NCI-H524 (cell line): ENCODE measurements around the gene ATP6V0D1.
"Not testable (repeated sequence)": the region's sequence is repeated elsewhere in the genome, so short reads cannot be mapped to it uniquely, and the experiment has no call there.

Experiments used
- DNase-seq, 2 experiments: peaks; one replicate each; lab custom pipeline; 2025; lab: John Stamatoyannopoulos, UW

The ATP6V0D1 gene

DNA sequence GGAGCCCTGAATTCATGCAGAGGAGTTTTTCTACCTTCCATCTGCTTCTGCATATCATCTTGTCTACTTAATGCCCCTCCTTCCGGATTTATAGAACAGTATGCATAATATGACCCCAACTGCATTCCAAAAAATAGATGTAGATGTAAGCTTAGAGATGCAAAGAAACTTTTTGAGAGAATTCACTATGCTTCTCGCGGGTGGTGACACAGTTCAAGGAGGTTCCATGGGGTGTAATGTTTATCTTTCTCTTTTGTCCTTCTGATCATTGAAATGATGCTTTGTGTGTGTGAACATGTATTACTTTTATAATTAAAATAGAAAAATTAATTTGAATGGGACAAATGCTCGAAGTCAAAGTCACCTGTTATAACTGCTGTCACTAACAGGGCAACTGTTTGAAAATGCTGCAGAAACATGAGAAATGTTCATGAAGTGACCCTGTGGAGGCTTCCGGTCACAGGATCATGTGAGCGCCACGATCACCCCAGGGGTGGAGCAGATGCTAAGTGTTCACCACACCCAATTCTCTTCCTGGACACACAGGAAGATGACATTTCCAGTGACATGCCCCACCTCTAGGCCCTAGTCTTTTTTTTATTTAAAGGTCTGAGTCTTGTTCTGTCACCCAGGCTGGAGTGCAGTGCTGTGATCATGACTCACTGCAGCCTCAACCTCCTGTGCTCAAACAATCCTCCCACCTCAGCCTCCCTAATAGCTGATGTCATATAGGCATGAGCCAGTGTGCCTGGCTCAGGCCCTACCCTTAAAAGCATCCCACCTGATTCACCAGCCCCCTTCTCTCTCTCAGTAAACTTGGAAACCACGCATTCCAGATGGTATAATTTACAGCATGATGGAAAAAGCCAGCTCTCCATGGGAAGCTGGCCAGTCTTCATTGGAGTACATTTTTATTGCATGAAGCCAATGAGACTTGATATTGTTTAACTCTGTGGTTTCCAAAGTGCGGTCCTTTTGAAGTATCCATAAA, 23.4 kb upstream of the ATP6V0D1 start:
- no peak for DNase-seq

DNA sequence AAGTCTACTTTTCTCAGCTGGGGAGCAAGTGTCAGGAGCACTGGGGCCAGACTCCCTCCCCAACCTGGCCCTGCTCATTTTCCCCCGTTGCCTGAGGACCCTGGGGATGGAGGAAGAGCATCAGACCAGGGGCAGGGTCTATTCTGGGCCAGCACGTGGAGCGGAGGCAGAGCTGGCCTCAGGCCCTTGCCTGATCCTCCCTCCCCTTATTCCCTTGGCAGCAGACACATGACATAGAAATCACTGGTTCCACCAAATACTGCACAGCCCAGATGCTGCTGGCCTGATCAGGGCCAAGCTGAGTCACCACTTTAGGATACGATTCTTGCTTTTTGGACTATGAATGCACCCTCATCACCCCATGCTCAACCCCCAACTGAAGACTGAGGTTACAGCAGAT, 18.1 kb upstream of the ATP6V0D1 start:
- no peak for DNase-seq

DNA sequence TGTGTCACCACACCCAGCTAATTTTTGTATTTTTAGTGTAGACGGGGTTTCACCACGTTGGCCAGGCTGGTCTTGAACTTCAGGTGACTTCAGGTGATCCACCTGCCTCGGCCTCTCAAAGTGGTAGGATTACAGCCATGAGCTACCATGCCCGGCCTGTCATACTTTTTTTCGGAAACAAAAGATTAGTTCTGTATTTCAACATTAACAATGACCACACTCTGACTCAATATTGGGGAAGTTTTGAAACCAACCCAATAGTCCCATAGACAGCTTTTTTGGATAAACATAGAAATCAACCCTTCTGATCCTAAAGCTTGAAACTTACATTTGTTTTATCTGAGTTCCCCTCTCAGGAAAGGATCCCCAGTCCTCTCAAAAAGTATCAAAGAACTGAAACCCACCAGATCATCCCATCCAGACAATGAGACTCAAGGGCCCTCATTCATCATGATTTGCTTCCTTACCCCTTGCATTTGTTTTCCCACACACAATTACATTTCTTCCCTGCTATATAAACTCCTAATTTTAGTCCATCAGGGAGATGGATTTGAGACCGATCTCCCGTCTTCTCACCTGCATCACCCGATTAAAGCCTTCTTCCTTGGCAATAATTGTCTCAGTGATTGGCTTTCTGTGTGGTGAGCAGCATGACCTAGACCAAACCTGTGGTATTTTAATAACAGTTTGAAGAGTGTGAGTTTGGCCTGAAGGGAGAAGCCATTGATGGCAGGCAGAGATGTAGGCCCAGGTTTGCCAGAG, 9.6 kb upstream of the ATP6V0D1 start:
- DNase-seq: no peak

DNA sequence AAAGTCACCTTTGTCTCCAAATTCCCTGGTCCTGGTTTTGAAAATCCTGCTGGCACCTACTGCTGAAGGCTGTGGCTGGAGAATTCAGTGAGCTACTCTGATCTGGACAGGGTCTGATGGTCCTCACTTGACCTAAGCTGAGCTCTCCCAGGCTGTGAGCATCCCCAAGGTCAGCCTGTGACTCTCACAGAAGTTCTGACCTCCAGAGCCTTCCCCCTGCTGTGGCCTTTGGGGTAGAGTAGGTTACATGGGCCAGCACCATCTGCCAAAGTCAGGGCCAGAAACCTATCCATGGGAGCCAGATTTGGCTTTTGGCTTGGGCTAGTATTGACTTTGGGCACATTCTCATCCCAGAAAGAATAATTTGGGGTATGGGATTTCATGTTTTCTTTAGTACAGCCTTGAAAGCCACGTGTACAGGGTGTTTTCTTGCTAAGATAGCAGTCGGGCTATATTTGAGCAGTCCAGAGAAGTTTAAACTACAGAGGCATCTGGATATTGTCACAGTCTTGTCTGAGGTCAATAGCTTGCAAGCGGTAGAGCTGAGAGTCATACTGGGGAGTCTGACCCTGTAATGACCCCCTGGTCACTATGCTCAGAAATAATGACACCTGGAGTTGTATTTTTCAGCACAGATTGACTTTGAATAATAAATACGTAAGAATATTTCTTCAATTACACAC, 8.6 kb upstream of the ATP6V0D1 start:
- DNase-seq: no peak

DNA sequence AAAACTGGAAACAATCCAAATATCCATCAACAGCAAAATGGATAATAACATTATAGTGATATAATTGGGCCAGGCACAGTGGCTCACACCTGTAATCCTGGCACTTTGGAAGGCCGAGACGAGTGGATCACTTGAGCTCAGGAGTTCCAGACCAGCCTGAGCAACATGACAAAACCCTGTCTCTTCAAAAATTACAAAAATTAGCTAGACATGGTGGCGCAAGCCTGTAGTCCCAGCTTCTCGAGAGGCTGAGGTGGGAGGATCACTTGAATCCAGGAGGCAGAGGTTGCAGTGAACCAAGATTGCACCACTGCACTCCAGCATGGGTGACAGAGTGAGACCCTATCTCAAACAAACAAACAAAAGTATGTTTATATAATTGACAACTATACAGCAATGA, 6.6 kb upstream of the ATP6V0D1 start:
- DNase-seq: not testable (repeated sequence)

DNA sequence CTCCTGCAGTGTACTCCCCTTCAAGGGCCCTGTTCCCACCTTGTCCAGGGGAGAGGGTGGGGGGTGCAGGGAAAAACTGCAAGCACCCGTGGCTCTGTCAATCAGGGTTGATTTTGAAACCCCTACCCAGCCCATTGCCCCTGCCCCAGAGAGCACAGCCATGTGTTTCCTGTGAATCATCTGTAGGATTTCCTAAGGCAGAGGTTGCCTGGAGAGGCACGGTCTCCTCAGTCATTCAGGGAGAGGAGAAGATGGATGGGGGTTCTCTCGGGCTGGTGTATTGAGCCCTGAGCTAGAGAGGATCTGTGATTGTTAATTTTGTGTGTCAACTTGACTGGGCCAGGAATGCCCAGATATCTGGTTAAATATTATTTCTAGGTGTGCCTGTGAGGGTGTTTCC, 5.8 kb upstream of the ATP6V0D1 start:
- no peak for DNase-seq

DNA sequence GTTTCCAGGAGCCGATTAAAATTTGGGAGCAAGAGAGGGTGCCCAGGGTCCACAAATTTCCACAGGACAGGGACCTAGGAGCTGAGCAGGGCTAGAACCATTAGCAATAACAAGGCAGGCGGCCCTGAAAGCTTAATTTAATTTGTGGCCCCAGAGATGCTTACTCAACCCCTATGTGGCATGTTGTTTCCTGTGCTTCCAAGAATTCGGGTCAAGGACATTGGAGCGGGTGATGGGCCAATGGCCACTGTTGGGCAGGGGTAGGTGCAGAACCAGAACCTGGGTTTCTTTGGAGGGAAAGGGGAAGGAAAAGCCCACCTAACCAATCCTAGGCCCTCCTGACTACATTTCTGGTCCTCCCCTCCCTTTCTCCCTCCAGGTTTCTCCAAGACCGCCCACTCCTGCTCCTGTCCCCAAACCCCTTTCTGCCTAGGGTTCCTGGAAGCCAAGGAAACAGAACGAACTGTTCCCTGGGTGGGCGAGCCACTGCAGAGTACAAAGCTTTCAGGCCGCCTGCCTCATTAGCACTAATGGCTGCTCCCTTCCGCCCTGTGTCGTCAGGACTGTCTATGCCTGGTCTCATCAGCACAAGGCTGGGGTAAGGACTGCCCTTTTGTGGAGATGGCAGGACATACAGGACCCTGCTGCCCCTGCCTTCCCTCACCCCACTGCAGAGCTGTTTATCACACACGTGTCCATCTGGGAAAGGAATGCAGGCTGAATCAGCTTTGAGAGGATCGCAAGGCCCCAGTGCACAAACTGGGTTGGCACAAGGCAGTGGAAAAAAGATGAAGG, 3.0 kb upstream of the ATP6V0D1 start:
- DNase-seq: no peak

DNA sequence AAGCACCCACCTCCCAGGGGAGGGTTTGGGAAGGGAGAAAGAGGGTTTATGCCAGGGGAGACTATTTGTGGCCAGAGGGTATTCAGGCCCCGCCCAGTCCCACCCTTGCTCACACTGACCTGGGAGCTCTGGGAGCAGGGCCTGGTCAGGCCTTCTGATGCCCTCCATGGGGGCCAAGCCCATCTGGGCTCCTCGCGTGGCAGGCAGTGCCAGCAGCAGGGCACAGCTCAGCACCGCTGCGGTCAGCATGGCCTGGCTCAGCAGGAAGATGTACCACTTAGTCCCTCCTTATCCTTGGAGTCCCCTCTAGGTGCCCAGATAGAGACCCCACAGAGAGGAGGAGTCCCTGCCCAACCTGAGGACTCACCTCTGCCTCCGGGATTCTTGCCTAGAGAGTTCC, 2.2 kb upstream of the ATP6V0D1 start, which contains the start of gene AGRP:
Gene AGRP, minus strand, starts transcription at position 398 of the 400 bp plus-strand sequence. Its CDS starts 149 bp downstream, at position 249.
- DNase-seq: no peak

DNA sequence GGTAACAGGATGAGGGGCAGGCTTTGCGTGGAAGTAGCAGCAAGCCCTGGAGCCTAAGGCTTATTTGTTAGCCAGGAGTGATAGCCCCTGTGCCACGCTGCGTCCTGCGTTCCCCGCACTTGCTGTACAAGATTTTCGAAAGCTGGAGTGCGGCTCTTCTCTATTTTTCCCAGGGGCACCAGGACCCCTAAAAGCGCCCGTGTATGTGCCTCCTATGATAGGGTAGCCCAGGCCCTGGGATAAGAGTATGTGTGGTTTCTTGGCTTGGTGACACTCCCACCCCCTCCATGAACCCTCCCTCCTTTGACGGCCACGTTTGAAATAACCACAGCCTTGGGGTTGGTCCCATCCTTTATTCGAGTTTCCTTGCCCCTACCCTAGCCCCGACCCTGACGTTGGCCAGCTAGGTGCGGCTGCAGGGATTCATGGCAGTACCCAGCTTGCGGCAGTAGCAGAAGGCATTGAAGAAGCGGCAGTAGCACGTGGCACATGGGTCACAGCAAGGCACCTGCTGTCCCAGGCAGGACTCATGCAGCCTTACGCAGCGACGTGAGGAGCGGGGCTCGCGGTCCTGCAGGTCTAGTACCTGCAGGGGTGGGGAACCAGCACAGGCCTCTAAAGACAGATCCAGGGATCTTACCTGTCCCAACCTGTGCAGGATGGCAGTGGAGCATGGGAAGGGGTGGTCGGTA, 1.4 kb upstream of the ATP6V0D1 start:
- DNase-seq: no peak

DNA sequence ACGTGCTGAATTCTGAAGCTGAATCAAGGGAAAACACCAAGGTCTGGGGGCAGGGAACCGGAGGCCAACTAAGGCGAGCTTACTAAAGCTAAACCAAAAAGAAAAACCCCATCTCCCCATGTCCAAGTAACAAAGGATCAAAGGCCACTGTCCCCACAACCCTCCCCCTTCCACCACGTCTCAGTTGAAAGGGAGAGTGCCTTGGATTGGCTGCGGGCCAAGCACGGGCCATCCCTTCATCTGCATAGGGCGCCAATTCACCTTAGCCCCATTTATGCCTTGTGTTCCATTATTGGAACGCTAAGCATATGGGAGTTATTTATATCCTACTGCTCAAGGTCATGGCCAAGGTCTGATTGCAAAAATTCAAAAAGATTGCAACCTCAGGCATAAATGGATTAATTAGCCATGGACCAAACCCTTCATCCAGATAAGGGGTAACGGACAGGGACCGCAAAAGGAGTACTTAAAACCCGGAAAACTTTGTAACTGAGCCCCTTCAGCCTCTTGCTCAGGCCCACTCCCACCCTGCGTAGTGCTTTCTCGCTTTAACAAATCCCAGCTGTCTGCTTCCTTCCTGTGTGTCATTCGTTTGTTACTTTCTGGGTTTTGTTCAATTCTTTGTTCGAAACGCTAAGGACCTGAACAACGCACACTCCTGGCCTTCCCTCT, 740 bp upstream of the ATP6V0D1 start:
- peak; percentile 44 to 53 for DNase-seq

DNA sequence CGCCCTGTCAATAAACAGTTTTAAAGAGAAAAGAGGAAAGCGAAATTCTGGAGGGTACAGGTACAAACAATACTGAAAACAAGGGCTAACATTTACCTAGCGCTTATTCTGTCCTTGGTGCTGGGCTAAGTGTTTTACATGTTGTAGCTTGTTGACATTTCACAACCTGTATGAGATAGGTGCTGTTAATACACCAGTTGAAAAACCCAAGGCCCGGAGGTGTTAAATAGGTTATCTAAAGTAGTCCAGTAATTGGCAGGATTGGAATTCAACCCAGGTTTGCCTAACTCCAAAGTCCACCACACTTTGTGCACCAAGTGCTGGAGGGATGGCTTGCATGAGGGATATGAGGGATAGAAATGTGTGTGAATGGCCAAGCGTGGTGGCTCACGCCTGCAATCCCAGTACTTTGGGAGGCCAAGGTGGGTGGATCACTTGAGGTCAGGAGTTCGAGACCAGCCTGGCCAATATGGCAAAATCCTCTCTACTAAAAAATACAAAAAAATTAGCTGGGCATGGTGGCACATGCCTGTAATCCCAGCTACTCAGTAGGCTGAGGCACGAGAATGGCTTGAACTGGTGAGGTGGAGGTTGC, 2.9 kb downstream of the ATP6V0D1 start:
- DNase-seq: no peak

DNA sequence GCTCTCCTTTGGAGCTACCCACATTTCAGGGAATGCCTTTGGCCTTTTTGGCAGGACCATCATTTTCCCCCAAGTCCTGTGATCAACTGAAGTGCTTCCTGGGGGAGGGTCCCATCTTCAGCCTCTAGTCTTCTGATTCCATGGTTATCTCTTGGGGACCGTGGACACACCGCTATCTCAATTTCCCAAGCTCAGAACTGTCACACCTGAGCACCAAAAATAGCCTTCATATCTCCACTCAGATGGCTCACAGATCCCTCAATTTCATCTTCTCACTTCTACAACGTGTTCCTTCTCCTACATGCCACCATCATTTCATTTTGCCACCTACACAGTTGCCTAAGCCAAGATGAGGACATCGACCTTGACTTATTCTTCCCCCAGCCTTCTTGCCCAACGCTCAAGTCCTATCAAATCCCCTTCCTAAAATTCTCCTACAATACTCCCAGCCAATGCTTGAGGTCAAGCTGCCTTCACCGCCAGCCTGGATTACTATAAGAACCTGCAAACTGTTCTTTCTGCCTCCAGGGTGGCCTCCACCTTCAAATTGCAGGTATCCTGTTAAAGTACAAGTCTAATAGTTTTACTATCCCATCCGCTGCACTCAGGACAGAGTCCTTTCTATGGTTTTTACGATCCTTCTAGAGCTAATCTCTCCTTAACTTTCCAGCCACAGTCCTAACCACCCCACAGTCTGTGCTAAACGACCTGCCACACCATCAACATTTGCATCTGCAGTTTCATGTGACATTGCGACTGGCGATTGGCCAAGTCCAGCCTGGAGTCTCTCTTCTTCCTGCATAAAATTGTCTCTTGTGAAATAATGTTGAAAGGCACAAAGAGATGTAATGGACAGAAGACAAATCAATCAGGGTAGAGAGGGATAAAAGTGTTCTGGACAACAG, 6.2 kb downstream of the ATP6V0D1 start:
- DNase-seq: peak in 1 of 2 experiments; percentile 71

DNA sequence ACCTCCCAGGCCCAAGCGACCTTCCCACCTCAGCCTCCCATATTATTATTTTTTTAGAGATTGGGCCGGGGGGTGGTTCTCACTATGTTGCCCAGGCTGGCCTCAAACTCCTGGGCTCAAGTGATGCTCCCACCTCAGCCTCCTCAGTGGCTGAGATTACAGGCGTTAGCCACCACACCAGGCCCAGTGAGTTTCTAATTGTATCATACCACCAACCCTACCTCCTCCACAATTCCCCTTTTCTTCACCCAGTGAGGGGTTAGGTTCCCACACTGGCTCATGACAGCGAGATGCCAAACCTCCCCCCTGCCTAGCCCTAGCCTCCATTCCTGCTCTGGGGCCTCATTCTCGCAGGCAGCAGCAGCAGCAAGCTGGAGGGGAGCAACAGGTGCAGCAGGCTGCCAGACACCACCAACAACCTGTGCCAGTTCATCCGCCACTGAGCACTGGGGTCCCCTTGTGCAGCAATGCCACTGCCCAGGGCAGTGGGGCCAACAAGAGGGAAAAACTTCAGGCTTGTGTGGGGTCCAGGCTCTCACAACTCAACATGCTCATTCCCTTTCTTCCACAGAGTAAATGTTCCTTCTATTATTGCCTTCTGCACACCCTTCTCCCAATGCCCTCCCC, 9.1 kb downstream of the ATP6V0D1 start:
- DNase-seq: no peak

DNA sequence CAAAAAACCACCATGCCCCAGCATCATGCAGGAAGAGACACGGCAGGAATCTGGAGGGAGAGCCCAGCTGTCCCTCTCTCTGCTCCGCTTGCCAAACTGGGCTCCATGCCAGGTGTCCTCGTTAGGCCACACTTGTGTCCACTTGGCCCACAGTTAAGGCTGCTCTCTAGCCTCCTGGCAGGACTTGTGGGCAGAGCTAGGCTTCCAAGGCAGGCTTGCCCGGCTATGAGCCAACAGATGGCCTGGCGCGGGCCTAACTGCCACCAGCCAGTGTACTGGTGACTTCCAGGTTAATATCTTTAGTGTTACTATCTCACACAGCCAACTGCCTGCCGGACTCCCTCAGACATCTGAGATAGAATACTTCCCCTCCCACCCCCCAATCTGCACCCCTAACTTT, 10.6 kb downstream of the ATP6V0D1 start:
- peak; percentile 87 to 91 for DNase-seq

DNA sequence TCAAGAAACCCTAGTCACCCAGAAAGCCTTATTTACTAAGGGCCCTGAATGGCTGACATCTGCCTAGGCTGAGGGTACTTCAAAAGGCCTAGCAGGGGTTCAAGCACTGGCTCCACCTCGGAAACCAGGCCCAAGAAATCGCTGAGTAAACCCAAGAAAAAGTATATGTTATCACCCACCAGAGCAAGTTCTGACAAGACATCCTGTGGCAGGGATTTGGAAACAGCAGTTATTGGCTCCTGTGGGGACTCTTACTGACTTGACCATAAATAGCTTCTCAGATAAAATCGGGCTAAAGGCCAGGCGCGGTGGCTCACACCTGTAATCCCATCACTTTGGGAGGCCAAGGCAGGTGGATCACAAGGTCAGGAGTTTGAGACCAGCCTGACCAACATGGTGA, 12.2 kb downstream of the ATP6V0D1 start:
- no peak for DNase-seq

DNA sequence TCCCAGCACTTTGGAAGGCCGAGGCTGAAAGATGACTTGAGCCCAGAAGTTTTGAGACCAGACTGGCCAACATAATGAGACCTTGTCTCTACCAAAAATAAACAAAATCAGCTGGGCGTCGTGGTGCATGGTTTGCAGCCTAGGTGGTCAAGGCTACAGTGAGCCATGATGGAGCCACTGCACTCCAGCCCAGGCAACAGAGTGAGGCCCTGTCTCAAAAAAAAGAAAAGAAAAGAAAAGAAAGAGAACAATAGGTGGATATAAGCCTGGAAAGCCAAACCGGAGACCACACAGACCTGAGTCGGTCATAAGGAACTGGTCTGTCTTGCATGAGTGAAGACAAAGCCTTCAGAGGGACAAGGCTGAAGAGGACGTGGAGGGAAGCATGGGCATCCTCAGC, 14.4 kb downstream of the ATP6V0D1 start:
- DNase-seq: no peak

DNA sequence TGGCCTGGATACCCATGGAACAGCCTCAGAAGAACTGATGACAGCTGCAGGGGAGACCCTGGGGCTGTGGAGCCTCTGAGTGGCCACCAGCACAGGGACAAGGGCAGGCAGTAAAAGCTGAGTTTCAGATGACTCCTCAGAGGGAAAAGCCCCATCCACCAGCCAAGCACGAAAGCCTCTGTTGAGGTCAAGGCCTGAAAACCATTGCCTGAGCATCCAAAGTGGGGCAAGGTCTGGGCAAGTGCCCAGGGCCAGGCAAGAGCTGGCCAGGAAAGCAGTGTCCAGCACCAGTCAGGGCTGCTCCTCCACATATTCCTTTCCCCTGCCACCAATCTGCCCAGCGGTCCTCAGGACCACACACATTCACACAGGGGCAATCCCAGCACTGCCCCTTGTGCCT, 16.4 kb downstream of the ATP6V0D1 start:
- DNase-seq: no peak

DNA sequence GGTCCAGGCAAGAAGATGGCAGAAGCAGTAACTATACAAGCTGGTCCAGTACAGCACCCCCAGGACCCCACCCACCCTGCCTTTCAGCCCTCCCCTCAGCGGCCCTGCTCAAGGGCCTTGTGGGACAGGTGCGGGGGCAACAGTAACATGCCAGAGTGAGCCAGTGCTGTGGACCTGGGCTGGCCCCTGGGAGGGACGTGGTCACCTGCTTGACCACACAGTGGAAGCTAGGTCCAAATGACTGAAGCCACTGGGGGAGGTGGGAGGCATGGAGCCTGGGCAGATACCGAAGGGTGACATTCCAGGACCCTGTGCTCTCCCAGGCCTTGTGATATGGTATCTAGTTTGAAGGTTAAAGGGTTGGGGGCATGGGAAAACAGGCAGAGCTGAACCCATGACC, 17.3 kb downstream of the ATP6V0D1 start:
- DNase-seq: no peak
